HG03103 (cell line): ENCODE results near the gene NEK9.
A peak's percentile ranks its signal among the peaks of the same experiment; 100 is the strongest.
"Not testable (repeated sequence)": the region's sequence is repeated elsewhere in the genome, so short reads cannot be mapped to it uniquely, and the experiment has no call there.

Experiments
- ATAC-seq: cut with Tn5 transposase; IDR thresholded peaks from one replicate; pipeline ENCODE4 v1.9.1; 2021; ENCODE audit warnings: low read depth; ENCODE audit not compliant: unreplicated experiment

NEK9 gene

GRCh38 chr14:75069121-75069810, 57.6 kb downstream of the NEK9 start, which contains the start of gene ZC2HC1C:
ZC2HC1C (plus strand) TSS chr14:75069641; CDS start chr14:75070574, 933 bp downstream.
- no peak for ATAC-seq

GRCh38 chr14:75068294-75069120, 58.3 kb downstream of the NEK9 start:
- ATAC-seq, result no peak

GRCh38 chr14:75067765-75068164, 59.1 kb downstream of the NEK9 start:
- ATAC-seq, result not testable (repeated sequence)

GRCh38 chr14:75067212-75067611, 59.6 kb downstream of the NEK9 start:
- no peak for ATAC-seq

GRCh38 chr14:75066691-75067090, 60.2 kb downstream of the NEK9 start:
- no peak for ATAC-seq

- ATAC-seq, result no peak
Observed at GRCh38 chr14:75064205-75064567, 62.7 kb downstream of the NEK9 start.

- peak; percentile 92 for ATAC-seq
Observed at GRCh38 chr14:75063491-75064204, 63.2 kb downstream of the NEK9 start, which contains the start of gene ACYP1. ACYP1 (minus strand) TSS chr14:75064024; CDS start chr14:75063553, 471 bp downstream.

GRCh38 chr14:75063013-75063412, 63.8 kb downstream of the NEK9 start:
- ATAC-seq, result no peak

- no peak for ATAC-seq
Observed at GRCh38 chr14:75060420-75060819, 66.4 kb downstream of the NEK9 start.

GRCh38 chr14:75059642-75060041, 67.2 kb downstream of the NEK9 start:
- no peak for ATAC-seq

- ATAC-seq, result no peak
Observed at GRCh38 chr14:75054421-75054820, 72.4 kb downstream of the NEK9 start.

- no peak for ATAC-seq
Observed at GRCh38 chr14:75053396-75054291, 73.2 kb downstream of the NEK9 start.

GRCh38 chr14:75051556-75051899, 75.3 kb downstream of the NEK9 start:
- no peak for ATAC-seq

GRCh38 chr14:75050852-75051555, 75.8 kb downstream of the NEK9 start, which contains the start of gene MLH3:
MLH3 (minus strand) TSS chr14:75051467; CDS start chr14:75049655, 1,812 bp downstream.
- peak; percentile 70 for ATAC-seq

- no peak for ATAC-seq
Observed at GRCh38 chr14:75049731-75050201, 77.1 kb downstream of the NEK9 start.

- no peak for ATAC-seq
Observed at GRCh38 chr14:75049136-75049535, 77.7 kb downstream of the NEK9 start.

GRCh38 chr14:75048101-75048500, 78.7 kb downstream of the NEK9 start:
- no peak for ATAC-seq

GRCh38 chr14:75047506-75047905, 79.3 kb downstream of the NEK9 start:
- ATAC-seq, result no peak

GRCh38 chr14:75046899-75047298, 79.9 kb downstream of the NEK9 start:
- ATAC-seq, result no peak
